ENCODE measurements around the gene LRMDA. TPM values are rescaled to one million over a fixed set of nuclear protein-coding genes. Genes with fewer than 3 reads are reported as not detected.

The LRMDA gene
- total RNA-seq, 2 experiments from 2014 or later = not detected

- Histone ChIP-seq H3K9me3 (ENCODE audit: low read length) (no peaks in the 10 kb centered on the region), H2AFZ (ENCODE audit: low read length) (no peak overlapping the region), H3K79me2 (ENCODE audit: insufficient read depth, low read depth, low read length) (no peaks in the 10 kb centered on the region), H3K9me2 (ENCODE audit: insufficient read depth, low read length) (no peaks in the 10 kb centered on the region), H3K4me2 (ENCODE audit: low read length) (no peak overlapping the region), H3K27ac (ENCODE audit: low read depth, low read length, poor library complexity, severe bottlenecking) (no peak overlapping the region), H4K20me1 (ENCODE audit: insufficient read depth, low read length) (no peaks in the 10 kb centered on the region), H3K4me3 (ENCODE audit: low read depth, low read length, poor library complexity, severe bottlenecking) (no peak overlapping the region), H3K36me3 (ENCODE audit: insufficient read depth, low read length) (no peaks in the 10 kb centered on the region), H3K4me1 (ENCODE audit: insufficient read depth, low read length, poor library complexity, severe bottlenecking) (no peaks in the 10 kb centered on the region)
- no TSS peak for BruUV-seq (replicated peaks)
- ChIA-PET CTCF (ENCODE audit: unreplicated experiment) (no interaction called here), POLR2A (interaction anchor here (0.7 kb wide), 1 partner anchor 15 kb away, joined by 3 read pairs; no protein-coding TSS in a partner anchor)
- intact Hi-C loops (cut with micrococcal nuclease; ENCODE audit: unreplicated experiment) = no loop called here
- TF ChIP-seq EZH2phosphoT487 (IDR thresholded peaks at IDR 0.05; ENCODE audit: borderline replicate concordance, low read depth, low read length) (no peak), CTCF (conservative IDR thresholded peaks at IDR 0.05; ENCODE audit: low read length) (no peak)
- no peak for DNase-seq (ENCODE audit: low spot score)
Observed at GRCh38 chr10:76169246-76169645, 737.8 kb downstream of the LRMDA start.

- ChIA-PET POLR2A (interaction anchor here (0.7 kb wide), 1 partner anchor 1958 kb away, joined by 3 read pairs; no protein-coding TSS in a partner anchor), CTCF (ENCODE audit: unreplicated experiment) (no interaction called here)
- no peak overlapping the region for H2AFZ ChIP-seq (ENCODE audit: low read length)
- H3K4me1 ChIP-seq (ENCODE audit: insufficient read depth, low read length, poor library complexity, severe bottlenecking) = no peaks in the 10 kb centered on the region
- intact Hi-C loops (cut with micrococcal nuclease; ENCODE audit: unreplicated experiment) = no loop called here
- no TSS peak for BruUV-seq (replicated peaks)
- H3K27ac ChIP-seq (ENCODE audit: low read depth, low read length, poor library complexity, severe bottlenecking) = no peak overlapping the region
- no peaks in the 10 kb centered on the region for H3K9me2 ChIP-seq (ENCODE audit: insufficient read depth, low read length)
- no peaks in the 10 kb centered on the region for H4K20me1 ChIP-seq (ENCODE audit: insufficient read depth, low read length)
- H3K36me3 ChIP-seq (ENCODE audit: insufficient read depth, low read length) = no peaks in the 10 kb centered on the region
- H3K9me3 ChIP-seq (ENCODE audit: low read length) = no peaks in the 10 kb centered on the region
- H3K79me2 ChIP-seq (ENCODE audit: insufficient read depth, low read depth, low read length) = no peaks in the 10 kb centered on the region
- no peak overlapping the region for H3K4me3 ChIP-seq (ENCODE audit: low read depth, low read length, poor library complexity, severe bottlenecking)
- TF ChIP-seq EZH2phosphoT487 (IDR thresholded peaks at IDR 0.05; ENCODE audit: borderline replicate concordance, low read depth, low read length) (no peak), CTCF (conservative IDR thresholded peaks at IDR 0.05; ENCODE audit: low read length) (no peak)
- no peak overlapping the region for H3K4me2 ChIP-seq (ENCODE audit: low read length)
- DNase-seq (ENCODE audit: low spot score) = no peak
Observed at GRCh38 chr10:76172020-76172419, 740.6 kb downstream of the LRMDA start.

- Histone ChIP-seq H3K9me2 (ENCODE audit: insufficient read depth, low read length) (no peaks in the 10 kb centered on the region), H3K4me1 (ENCODE audit: insufficient read depth, low read length, poor library complexity, severe bottlenecking) (no peaks in the 10 kb centered on the region), H3K27ac (ENCODE audit: low read depth, low read length, poor library complexity, severe bottlenecking) (no peak overlapping the region), H3K79me2 (ENCODE audit: insufficient read depth, low read depth, low read length) (no peaks in the 10 kb centered on the region), H4K20me1 (ENCODE audit: insufficient read depth, low read length) (no peaks in the 10 kb centered on the region), H3K36me3 (ENCODE audit: insufficient read depth, low read length) (no peaks in the 10 kb centered on the region), H2AFZ (ENCODE audit: low read length) (no peak overlapping the region), H3K9me3 (ENCODE audit: low read length) (no peaks in the 10 kb centered on the region), H3K4me3 (ENCODE audit: low read depth, low read length, poor library complexity, severe bottlenecking) (no peak overlapping the region), H3K4me2 (ENCODE audit: low read length) (no peak overlapping the region)
- CTCF ChIA-PET (ENCODE audit: unreplicated experiment) = no interaction called here
- DNase-seq (ENCODE audit: low spot score) = no peak
- no TSS peak for BruUV-seq (replicated peaks)
- intact Hi-C loops (cut with micrococcal nuclease; ENCODE audit: unreplicated experiment) = no loop called here
- POLR2A ChIA-PET = no interaction called here
- TF ChIP-seq EZH2phosphoT487 (IDR thresholded peaks at IDR 0.05; ENCODE audit: borderline replicate concordance, low read depth, low read length) = no peak
- TF ChIP-seq CTCF (conservative IDR thresholded peaks at IDR 0.05; ENCODE audit: low read length) = no peak
Observed at GRCh38 chr10:76175533-76176165, 744.2 kb downstream of the LRMDA start.

Data from OCI-LY7 (cell line).